Left kidney (tissue), 8 donors: ENCODE measurements around the gene ADH4. TPM values are rescaled to one million over a fixed set of nuclear protein-coding genes. Genes with fewer than 3 reads are reported as not detected.
"Not testable (repeated sequence)": the region's sequence is repeated elsewhere in the genome, so short reads cannot be mapped to it uniquely, and the experiment has no call there.

Source experiments
- DNase-seq: peaks from one replicate; pipeline ENCODE4 v3.0.0-alpha.2; 2013
- long read RNA-seq, 8 donors: transcript quantifications; one replicate each; lab custom pipeline, GENCODE V29; 2026
- polyA plus RNA-seq: library from polyadenylated mRNA; unstranded; fragments of 120-200 nt; gene quantifications from one replicate; pipeline ENCODE4 v1.2.1, GENCODE V29; 2013; ENCODE audit not compliant: insufficient read length

ADH4 gene
- polyA plus RNA-seq, result 0.71 TPM
- long read RNA-seq, donor 1, result 0 reads
- long read RNA-seq, donor 2, result 0 reads
- long read RNA-seq, donor 3, result 0 reads
- long read RNA-seq, donor 4, result 0 reads
- long read RNA-seq, donor 5, result 0 reads
- long read RNA-seq, donor 6, result 0 reads
- long read RNA-seq, donor 7, partial matches to known transcripts, result 7 of 7 reads
- long read RNA-seq, donor 7, other reads (novel, unspliced or antisense), result 0 of 7 reads
- long read RNA-seq, donor 8, result 0 reads

GRCh38 chr4:99144070-99144469 lies at the start of gene ADH4:
Gene ADH4 (minus strand): TSS chr4:99144297. CDS start chr4:99144222, 75 bp downstream.
- DNase-seq, result no peak

GRCh38 chr4:99190336-99190735 lies 46.2 kb upstream of the ADH4 start:
- no peak for DNase-seq

GRCh38 chr4:99189900-99190299 lies 45.8 kb upstream of the ADH4 start:
- DNase-seq, result not testable (repeated sequence)

DNA sequence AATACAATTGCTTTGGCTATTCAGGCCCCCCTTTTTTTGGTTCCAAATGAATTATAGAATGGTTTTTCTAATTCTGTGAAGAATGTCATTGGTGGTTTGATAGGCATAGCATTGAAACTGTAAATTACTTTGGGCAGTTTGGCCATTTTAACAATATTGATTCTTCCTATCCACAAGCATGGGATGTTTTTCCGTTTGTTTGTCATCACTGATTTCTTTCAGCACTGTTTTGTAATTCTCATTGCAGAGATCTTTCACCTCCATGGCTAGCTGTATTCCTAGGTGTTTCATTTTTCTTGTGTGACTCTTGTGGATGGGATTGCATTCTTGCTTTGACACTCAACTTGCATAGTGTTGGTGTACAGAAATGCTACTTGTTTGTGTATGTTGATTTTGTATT lies 41.9 kb upstream of the ADH4 start:
- no peak for DNase-seq

DNA sequence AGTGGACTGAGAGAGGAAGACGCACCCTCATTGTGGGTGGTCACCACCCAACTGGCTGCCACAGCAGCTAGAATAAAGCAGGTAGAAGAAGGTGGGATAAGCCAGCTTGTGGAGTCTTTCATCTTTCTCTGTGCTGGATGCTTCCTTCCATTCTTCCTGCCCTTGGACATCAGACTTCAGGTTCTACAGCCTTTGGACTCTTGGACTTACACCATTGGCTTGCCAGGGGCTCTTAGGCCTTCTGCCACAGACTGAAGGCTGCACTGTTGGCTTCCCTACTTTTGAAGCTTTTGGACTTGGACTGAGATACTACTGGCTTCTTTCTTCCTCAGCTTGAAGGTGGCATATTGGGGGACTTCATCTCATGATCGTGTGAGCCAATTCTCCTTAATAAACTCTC lies 41.5 kb upstream of the ADH4 start:
- no peak for DNase-seq

DNA sequence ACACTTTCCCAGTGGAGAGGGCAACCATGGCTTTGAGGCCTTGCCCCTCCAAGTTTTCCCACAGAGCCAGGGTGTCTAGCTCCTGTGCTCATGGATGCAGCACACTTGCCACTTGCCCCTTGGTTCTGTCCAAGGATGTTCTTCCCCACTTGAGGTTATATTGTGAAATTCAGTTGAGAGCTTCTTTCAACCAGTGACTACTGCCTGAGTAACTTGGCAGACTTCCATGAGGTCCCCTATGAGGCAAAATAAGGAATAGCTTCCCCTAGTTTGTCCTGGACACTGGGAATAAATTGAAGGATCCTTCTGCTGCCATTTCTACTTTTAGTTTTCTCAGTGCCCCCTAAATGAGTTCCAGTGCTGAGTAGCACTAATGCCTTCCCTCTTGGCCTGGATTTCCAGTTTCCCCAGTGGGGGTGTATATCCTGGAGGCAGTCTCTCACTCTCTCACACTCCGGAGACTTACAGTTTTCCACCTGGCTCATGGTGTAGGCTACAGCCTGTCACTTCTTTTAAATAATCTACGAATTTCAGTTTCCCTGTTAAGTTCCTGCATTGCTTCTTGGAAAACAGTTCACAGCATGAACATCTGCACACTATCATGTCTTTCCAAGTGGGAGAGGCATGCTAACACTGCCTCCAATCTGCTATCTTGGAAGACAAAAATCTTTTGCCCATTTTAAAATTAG lies 36.4 kb upstream of the ADH4 start:
- no peak for DNase-seq

DNA sequence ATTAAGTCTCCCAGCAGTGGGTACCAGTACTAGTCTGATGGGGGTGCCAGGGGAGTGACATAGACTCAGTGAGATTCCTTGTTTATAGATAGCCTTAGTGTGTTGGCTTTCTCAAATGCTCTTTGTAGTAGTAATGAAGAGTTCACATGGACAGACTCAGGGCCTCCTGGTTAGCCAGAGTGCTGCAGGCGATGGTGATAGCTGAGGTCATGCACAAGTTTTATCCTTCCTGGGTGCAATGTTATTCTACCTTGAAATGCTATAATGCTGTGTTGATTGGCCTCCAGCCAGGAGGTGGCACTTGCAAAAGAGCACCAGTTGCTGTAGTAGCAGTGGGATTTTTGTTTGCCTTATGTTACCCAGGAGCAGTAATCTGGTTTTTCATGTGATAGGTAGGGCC lies 35.5 kb upstream of the ADH4 start:
- DNase-seq, result no peak

DNA sequence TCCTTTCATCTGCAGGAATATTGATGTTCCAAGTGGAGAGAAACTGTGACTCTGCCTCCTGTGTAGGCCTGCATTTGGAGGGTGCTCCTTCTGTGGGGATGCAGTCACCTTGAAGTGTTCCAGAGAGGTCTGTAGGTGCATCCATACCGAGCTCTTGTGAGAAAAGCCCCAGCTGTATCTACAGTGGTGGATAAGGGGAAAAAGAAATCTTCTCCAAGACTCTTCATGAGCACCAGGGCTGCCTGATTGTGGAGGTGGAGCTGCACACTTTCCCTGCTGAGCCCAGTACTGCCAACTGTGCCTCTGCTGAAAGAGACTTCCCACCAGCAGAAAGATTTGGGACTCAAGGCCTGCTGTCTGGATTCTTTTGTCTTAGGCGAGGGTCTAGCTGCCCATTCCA lies 35.1 kb upstream of the ADH4 start:
- no peak for DNase-seq

- no peak for DNase-seq
Observed at GRCh38 chr4:99166544-99166943, 22.4 kb upstream of the ADH4 start.

- DNase-seq, result no peak
Observed at GRCh38 chr4:99165978-99166377, 21.9 kb upstream of the ADH4 start.

DNA sequence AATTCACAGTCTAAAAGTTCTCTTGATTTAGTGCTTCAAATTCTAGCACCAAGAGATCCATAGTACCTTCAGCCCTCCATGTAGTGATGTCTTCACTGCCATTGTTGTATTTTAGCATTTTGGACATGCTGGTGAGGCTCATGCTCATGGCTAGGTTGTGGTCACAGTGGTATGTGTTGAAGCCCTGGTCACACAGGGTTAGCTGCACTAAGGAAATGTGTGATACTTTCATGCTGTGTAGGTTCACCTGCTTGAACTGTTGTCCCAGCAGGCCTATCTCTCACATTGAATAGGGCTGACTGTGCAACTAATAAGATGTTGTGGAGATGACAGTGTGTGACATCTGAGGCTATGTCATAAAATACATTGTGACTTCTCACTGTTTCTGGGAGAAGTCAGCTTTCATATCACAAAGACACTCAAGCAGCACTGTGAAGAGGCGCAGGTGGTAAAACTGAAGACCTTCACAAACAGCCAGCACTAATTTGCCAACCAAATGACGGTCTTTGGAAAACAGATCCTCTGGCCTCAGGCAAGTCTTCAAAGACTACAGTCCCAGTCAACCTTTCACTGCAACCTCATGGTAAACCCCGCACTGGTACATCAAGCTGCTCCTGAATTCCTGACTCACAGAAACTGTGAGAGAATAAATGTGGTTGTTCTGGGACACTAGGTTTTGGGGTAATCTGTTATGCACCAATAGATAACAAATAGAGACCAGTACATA lies 17.4 kb upstream of the ADH4 start:
- no peak for DNase-seq

- no peak for DNase-seq
Observed at GRCh38 chr4:99159699-99160098, 15.6 kb upstream of the ADH4 start.

- DNase-seq, result no peak
Observed at GRCh38 chr4:99157478-99157935, 13.4 kb upstream of the ADH4 start.

- DNase-seq, result no peak
Observed at GRCh38 chr4:99156992-99157391, 12.9 kb upstream of the ADH4 start.

GRCh38 chr4:99154658-99155342 lies 10.7 kb upstream of the ADH4 start:
- no peak for DNase-seq

GRCh38 chr4:99151995-99152394 lies 7.9 kb upstream of the ADH4 start:
- no peak for DNase-seq

- DNase-seq, result no peak
Observed at GRCh38 chr4:99151452-99151851, 7.4 kb upstream of the ADH4 start.

DNA sequence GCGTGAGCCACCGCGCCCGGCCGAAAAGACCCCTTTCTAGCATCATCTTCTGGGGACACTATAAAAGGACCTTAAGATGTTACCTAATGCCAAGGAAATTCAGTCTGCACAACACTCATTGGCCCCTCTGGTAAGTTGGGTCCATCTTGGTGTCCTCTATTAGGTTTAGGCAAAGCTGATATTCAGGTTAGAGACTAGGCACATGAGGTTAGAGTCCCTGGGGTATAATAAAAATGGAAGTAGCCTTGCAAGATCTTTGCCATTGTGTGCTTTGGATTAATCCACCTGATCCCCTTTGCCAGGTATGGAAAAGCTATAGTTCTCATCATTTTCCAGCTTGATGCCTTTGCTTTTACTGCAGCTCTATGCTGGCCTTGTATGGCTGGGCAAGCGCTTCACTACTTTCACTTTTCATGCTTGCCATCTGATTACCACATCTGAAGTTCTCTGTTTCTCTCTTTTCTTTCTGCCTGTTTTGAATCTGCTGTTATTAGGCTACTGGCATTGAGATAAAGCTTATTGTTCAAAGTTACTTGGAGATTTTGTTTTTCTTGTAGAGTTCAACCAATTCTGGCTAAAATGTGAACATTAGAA lies 5.4 kb upstream of the ADH4 start:
- DNase-seq, result no peak

DNA sequence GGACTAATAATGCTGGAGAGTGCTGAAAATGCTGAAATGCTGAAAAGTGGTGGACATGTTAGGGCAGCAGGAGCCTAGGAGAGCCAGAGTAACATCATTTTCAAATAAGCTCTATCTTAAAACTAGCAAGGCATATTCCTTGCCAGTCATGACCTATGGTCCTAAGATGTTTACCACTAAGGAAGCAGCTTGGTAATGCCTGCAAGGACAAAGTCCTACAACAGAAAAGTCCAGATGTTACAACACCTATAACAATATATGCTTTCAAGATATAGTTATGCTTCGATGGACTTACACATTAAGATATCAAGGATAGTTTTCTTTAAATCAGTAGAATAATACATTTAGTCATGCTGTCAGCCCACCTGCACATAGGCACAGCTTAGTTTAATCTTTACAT lies 4.5 kb upstream of the ADH4 start:
- no peak for DNase-seq

DNA sequence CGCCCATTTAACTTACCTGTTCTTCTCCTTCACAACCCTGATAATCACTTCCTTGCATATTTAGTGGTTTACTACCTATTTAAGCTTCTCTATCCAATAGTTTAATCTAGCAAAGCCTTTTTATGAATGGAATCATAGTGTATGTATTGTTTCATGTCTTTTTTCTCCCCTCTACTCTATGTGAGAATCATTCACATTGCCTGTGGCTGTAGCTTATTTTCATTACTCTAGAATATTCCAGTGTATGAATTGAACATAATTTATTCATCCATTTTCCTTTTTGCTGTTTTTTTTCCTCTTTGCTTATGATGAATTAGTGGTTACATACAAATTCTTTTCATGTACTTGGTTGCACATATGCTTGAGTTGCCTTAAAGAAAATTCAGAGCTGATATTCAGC lies 490 bp upstream of the ADH4 start:
- DNase-seq, result no peak

DNA sequence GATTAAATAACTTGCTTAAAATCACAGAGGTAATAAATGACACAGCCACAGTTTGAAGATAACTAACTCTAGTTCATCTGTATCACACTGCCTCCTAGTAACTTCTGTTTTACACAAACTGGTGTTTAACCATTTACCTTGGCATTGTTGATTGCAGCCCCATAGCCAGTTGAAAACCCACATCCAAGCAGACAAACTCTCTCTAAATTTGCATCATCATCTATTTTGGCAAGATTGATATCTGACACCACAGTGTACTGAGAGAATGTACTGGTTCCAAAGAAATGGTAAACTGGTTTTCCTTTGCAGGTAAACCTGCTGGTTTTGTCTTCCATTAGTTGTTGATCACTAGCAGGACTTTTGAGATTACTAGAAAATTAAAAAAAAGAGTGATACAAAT lies 7.8 kb downstream of the ADH4 start:
- no peak for DNase-seq

GRCh38 chr4:99135541-99136162 lies 8.4 kb downstream of the ADH4 start:
- DNase-seq, result no peak
